HG02678 (cell line): ENCODE results near the gene KRT4.

ENCODE experiments used
- ATAC-seq: cut with Tn5 transposase; IDR thresholded peaks from one replicate; pipeline ENCODE4 v1.9.1; 2021; ENCODE audit warnings: mild to moderate bottlenecking, moderate library complexity; ENCODE audit not compliant: unreplicated experiment

KRT4 gene

GRCh38 chr12:52794479-52795331, 19.2 kb downstream of the KRT4 start:
- ATAC-seq = no peak

- ATAC-seq = no peak
Observed at GRCh38 chr12:52792185-52793029, 21.5 kb downstream of the KRT4 start.

- ATAC-seq = no peak
Observed at GRCh38 chr12:52791271-52792184, 22.4 kb downstream of the KRT4 start.

GRCh38 chr12:52790427-52791270, 23.3 kb downstream of the KRT4 start:
- no peak for ATAC-seq

- ATAC-seq = no peak
Observed at GRCh38 chr12:52789637-52790426, 24.1 kb downstream of the KRT4 start.

- ATAC-seq = no peak
Observed at GRCh38 chr12:52788876-52789636, 24.9 kb downstream of the KRT4 start.

GRCh38 chr12:52788192-52788875, 25.6 kb downstream of the KRT4 start:
- ATAC-seq = no peak

GRCh38 chr12:52787324-52788191, 26.4 kb downstream of the KRT4 start:
- no peak for ATAC-seq

GRCh38 chr12:52784909-52785308, 29.0 kb downstream of the KRT4 start:
- ATAC-seq = no peak

- no peak for ATAC-seq
Observed at GRCh38 chr12:52783563-52784316, 30.2 kb downstream of the KRT4 start.

GRCh38 chr12:52782502-52782901, 31.4 kb downstream of the KRT4 start:
- no peak for ATAC-seq

GRCh38 chr12:52781399-52782082, 32.4 kb downstream of the KRT4 start:
- ATAC-seq = no peak

- no peak for ATAC-seq
Observed at GRCh38 chr12:52779914-52780313, 34.0 kb downstream of the KRT4 start.

GRCh38 chr12:52778833-52779232, 35.1 kb downstream of the KRT4 start:
- ATAC-seq = no peak

- no peak for ATAC-seq
Observed at GRCh38 chr12:52777566-52777965, 36.4 kb downstream of the KRT4 start.
